Fibroblast of skin of scalp (primary cell): ENCODE data around the gene POU4F2. TPM values are rescaled to one million over a fixed set of nuclear protein-coding genes. Genes with fewer than 3 reads are reported as not detected.

ENCODE experiments used
- DNase-seq: peaks from one replicate; pipeline ENCODE4 v3.0.0-alpha.2; 2013
- polyA plus RNA-seq, 2 experiments: library from polyadenylated mRNA; unstranded; fragments of 120-200 nt; gene quantifications; one replicate each; pipeline ENCODE4 v1.2.1, GENCODE V29; 2013; ENCODE audit not compliant: insufficient read length in 2 of 2

The POU4F2 gene
- not detected for polyA plus RNA-seq (2013, experiment 1 of 2; ENCODE audit: insufficient read length)
- not detected for polyA plus RNA-seq (2013, experiment 2 of 2; ENCODE audit: insufficient read length)

- peak; percentile 7 for DNase-seq
Observed at GRCh38 chr4:146638786-146639505, at the start of gene POU4F2. POU4F2 (plus strand) TSS chr4:146638893; CDS start chr4:146639141, 248 bp downstream.

GRCh38 chr4:146590801-146591200, 47.9 kb upstream of the POU4F2 start:
- no peak for DNase-seq

- DNase-seq = no peak
Observed at GRCh38 chr4:146592019-146592418, 46.7 kb upstream of the POU4F2 start.

- no peak for DNase-seq
Observed at GRCh38 chr4:146632770-146633470, 5.8 kb upstream of the POU4F2 start.

GRCh38 chr4:146633471-146633800, 5.3 kb upstream of the POU4F2 start:
- DNase-seq = no peak

- no peak for DNase-seq
Observed at GRCh38 chr4:146634825-146635224, 3.9 kb upstream of the POU4F2 start.

GRCh38 chr4:146637621-146638332, 916 bp upstream of the POU4F2 start:
- DNase-seq = no peak

- no peak for DNase-seq
Observed at GRCh38 chr4:146638333-146638785, 334 bp upstream of the POU4F2 start.

- DNase-seq = no peak
Observed at GRCh38 chr4:146639506-146639932, 826 bp downstream of the POU4F2 start.

GRCh38 chr4:146640021-146640464, 1.4 kb downstream of the POU4F2 start:
- no peak for DNase-seq

- DNase-seq = no peak
Observed at GRCh38 chr4:146640465-146641061, 1.9 kb downstream of the POU4F2 start.

- DNase-seq = no peak
Observed at GRCh38 chr4:146641762-146642161, 3.1 kb downstream of the POU4F2 start.

- peak; percentile 25 for DNase-seq
Observed at GRCh38 chr4:146643812-146644401, 5.2 kb downstream of the POU4F2 start.

- DNase-seq = no peak
Observed at GRCh38 chr4:146645921-146646320, 7.2 kb downstream of the POU4F2 start.

GRCh38 chr4:146646593-146647325, 8.1 kb downstream of the POU4F2 start:
- DNase-seq = no peak

GRCh38 chr4:146647615-146648460, 9.1 kb downstream of the POU4F2 start:
- DNase-seq = no peak

GRCh38 chr4:146648461-146648783, 9.7 kb downstream of the POU4F2 start:
- DNase-seq = no peak

- no peak for DNase-seq
Observed at GRCh38 chr4:146649232-146649631, 10.5 kb downstream of the POU4F2 start.

GRCh38 chr4:146650034-146650433, 11.3 kb downstream of the POU4F2 start:
- no peak for DNase-seq

GRCh38 chr4:146654687-146655520, 16.2 kb downstream of the POU4F2 start:
- peak; percentile 20 for DNase-seq
